ENCODE measurements around the gene HORMAD1. TPM values are rescaled to one million over a fixed set of nuclear protein-coding genes. Genes with fewer than 3 reads are reported as not detected.
A peak's percentile ranks its signal among the peaks of the same experiment; 100 is the strongest.
"Not testable (repeated sequence)": the region's sequence is repeated elsewhere in the genome, so short reads cannot be mapped to it uniquely, and the experiment has no call there.

Gene HORMAD1
- total and polyA plus RNA-seq, 2 experiments from 2014 or later, result not detected

GRCh38 chr1:150718225-150718891, 2.3 kb downstream of the HORMAD1 start:
- Histone ChIP-seq H3K36me3 (no peaks in the 10 kb centered on the region), H3K27me3 (no peaks in the 10 kb centered on the region), H3K27ac (no peak overlapping the region), H3K9me3 (ENCODE audit: low read depth) (no peaks in the 10 kb centered on the region), H3K4me3 (no peak overlapping the region), H3K4me1 (ENCODE audit: low read depth) (no peaks in the 10 kb centered on the region)
- TF ChIP-seq CTCF (IDR thresholded peaks at IDR 0.05; ENCODE audit: low read depth, low read length), result no peak
- DNase-seq (ENCODE audit: low read depth in 1 of 2, low spot score in 1 of 2), result no peak

DNA sequence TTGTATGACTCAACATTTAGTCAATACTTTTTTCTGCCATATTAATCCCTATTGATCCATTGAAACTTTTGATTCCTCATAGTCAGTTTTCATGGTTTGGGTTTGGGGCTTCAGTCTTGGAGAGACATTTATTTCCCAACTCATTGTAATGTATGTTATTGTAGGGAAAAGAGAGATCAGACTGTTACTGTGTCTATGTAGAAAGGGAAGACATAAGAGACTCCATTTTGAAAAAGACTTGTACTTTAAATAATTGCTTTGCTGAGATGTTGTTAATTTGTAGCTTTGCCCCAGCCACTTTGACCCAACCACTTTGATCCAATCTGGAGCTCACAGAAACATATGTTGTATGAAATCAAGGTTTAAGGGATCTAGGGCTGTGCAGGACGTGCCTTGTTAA, 11.7 kb downstream of the HORMAD1 start:
- not testable (repeated sequence) for DNase-seq (ENCODE audit: low read depth in 1 of 2, low spot score in 1 of 2); H3K27ac ChIP-seq; H3K4me1 ChIP-seq (ENCODE audit: low read depth); H3K4me3 ChIP-seq; H3K36me3 ChIP-seq; H3K9me3 ChIP-seq (ENCODE audit: low read depth); H3K27me3 ChIP-seq

DNA sequence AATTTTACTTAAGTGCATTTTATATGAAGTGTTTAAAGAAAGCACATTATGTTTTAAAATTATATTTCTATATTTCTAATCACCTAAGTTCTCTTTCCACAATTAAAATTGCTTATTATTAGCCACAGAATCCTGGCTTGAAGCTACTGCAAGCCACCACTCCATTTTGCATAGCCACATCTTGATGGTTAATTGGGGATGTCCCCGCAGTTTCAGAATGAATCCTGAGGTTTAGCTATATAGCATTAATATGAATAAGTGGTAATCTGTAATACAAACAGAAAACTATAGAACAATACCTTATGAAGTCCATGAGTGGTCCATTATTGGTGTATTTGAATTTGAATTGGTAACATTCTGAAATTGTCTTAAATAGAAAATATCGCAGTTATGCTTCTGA, 12.1 kb downstream of the HORMAD1 start:
- Histone ChIP-seq H3K4me1 (ENCODE audit: low read depth) (peaks cover 6% of the 10 kb centered on the region), H3K4me3 (no peak overlapping the region), H3K27ac (no peak overlapping the region), H3K9me3 (ENCODE audit: low read depth) (no peaks in the 10 kb centered on the region), H3K36me3 (no peaks in the 10 kb centered on the region), H3K27me3 (no peaks in the 10 kb centered on the region)
- no peak for TF ChIP-seq CTCF (IDR thresholded peaks at IDR 0.05; ENCODE audit: low read depth, low read length)
- DNase-seq (ENCODE audit: low read depth in 1 of 2, low spot score in 1 of 2), result no peak

DNA sequence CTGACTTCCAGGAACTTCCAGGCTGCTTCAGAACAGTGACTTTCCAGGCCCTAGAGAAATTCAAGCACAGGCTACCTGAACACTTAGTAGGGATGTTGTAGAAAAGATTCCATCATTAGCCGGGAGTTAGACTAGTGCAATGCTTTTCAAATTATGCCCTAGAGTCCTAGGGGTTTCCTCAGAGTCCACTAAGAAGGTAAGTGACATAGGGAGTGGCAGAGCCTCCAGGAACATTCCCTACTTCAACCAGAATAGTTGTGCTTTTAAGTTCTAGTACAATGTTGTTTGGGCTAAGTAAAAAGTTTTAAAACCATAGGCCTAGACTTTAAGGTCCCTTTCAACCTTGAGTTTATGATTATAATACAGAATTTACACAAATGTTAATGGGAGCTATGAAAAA, 14.6 kb downstream of the HORMAD1 start:
- H3K27me3 ChIP-seq, result no peaks in the 10 kb centered on the region
- peaks cover 6% of the 10 kb centered on the region for H3K4me1 ChIP-seq (ENCODE audit: low read depth)
- no peak overlapping the region for H3K27ac ChIP-seq
- no peaks in the 10 kb centered on the region for H3K36me3 ChIP-seq
- no peak for DNase-seq (ENCODE audit: low read depth in 1 of 2, low spot score in 1 of 2)
- no peak overlapping the region for H3K4me3 ChIP-seq
- H3K9me3 ChIP-seq (ENCODE audit: low read depth), result no peaks in the 10 kb centered on the region
- TF ChIP-seq CTCF (IDR thresholded peaks at IDR 0.05; ENCODE audit: low read depth, low read length), result no peak

- no peak overlapping the region for H3K4me3 ChIP-seq
- DNase-seq (ENCODE audit: low read depth in 1 of 2, low spot score in 1 of 2), result no peak
- TF ChIP-seq CTCF (IDR thresholded peaks at IDR 0.05; ENCODE audit: low read depth, low read length), result no peak
- H3K9me3 ChIP-seq (ENCODE audit: low read depth), result no peaks in the 10 kb centered on the region
- no peaks in the 10 kb centered on the region for H3K36me3 ChIP-seq
- no peak overlapping the region for H3K27ac ChIP-seq
- no peaks in the 10 kb centered on the region for H3K27me3 ChIP-seq
- no peaks in the 10 kb centered on the region for H3K4me1 ChIP-seq (ENCODE audit: low read depth)
These were observed 17.3 kb downstream of the HORMAD1 start for GRCh38 chr1:150703427-150703826.

GRCh38 chr1:150696995-150697927, 23.4 kb downstream of the HORMAD1 start, which contains the start of gene GOLPH3L:
Gene GOLPH3L (minus strand): TSS chr1:150697154. CDS start chr1:150694838, 2,316 bp downstream.
- Histone ChIP-seq H3K36me3 (peaks cover 21% of the 10 kb centered on the region), H3K9me3 (ENCODE audit: low read depth) (no peaks in the 10 kb centered on the region), H3K27me3 (no peaks in the 10 kb centered on the region), H3K4me3 (peak within 1 kb of the TSS; percentile 93), H3K4me1 (ENCODE audit: low read depth) (peaks cover 8% of the 10 kb centered on the region), H3K27ac (peak within 1 kb of the TSS; percentile 51)
- TF ChIP-seq CTCF (IDR thresholded peaks at IDR 0.05; ENCODE audit: low read depth, low read length), result peak; percentile 22
- peak; percentile 97 to 99 for DNase-seq (ENCODE audit: low read depth in 1 of 2, low spot score in 1 of 2)
